GM21825 (cell line): ENCODE results near the gene STAG1.
"Not testable (repeated sequence)": the region's sequence is repeated elsewhere in the genome, so short reads cannot be mapped to it uniquely, and the experiment has no call there.

Experiments used
- ATAC-seq: cut with Tn5 transposase; IDR thresholded peaks from one replicate; pipeline ENCODE4 v1.9.1; 2021; ENCODE audit warnings: mild to moderate bottlenecking, moderate library complexity; ENCODE audit not compliant: unreplicated experiment

The STAG1 gene

DNA sequence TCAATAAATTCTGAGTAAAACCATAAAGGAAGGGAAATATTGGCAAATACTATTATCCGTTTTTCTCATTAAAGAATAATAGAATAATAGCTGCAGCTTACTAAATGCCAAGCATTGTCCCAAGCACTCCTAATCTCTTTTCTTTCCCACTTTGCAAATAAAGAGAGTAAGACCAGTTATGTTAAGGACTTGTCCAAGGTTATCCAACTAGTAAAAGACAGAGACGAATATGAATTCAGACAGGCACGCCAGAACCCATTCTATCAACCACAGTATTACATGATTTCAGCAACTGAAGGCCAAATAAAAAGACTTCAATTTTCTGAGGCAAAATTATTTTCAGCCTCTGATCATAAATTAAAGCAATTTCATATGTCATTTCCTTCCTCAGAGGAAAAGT, 235.5 kb downstream of the STAG1 start:
- ATAC-seq = no peak

DNA sequence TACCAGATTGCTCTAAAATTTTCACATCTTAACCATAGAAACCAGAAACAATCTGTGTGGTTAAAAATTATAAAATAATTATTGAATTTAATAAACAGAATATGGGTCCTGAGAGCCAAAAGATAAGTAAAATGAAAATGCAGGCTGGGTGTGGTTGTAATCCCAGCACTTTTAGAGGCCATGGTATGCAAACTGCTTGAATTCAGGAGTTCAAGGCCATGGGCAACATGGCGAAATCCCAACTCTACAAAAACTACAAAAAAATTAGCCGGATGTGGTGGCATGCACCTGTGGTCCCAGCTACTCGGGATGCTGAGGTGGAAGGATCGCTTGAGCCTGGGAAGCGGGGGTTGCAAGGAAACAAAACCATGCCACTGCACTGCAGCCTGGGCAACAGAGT, 236.1 kb downstream of the STAG1 start:
- no peak for ATAC-seq

DNA sequence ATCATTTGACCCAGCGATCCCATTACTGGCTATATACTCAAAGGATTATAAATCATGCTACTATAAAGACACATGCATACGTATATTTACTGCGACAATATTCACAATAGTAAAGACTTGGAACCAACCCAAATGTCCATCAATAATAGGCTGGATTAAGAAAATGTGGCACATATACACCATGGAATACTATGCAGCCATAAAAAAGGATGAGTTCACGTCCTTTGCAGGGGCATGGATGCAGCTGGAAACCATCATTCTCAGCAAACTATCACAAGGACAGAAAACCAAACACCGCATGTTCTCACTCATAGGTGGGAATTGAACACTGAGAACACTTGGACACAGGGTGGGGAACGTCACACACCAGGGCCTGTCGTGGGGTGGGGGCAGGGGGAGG, 237.6 kb downstream of the STAG1 start:
- not testable (repeated sequence) for ATAC-seq

DNA sequence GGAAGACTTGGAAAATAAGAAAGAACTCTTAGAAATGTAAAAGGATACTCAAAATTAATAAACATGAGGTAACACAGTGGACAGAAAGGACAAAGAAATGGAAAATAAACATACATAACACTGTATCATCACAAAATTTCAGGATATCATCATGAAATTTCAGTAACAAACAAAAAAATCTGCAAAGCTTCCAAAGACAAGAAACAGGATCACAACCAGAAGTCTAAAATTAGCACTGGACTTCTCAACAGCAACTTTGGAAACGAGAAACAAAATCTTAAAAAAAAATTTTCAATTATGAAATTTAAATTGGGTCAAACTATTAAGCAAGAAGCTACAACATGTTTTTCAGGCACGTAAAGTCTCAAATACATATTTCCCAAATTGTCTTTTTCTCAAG, 238.8 kb downstream of the STAG1 start:
- no peak for ATAC-seq

DNA sequence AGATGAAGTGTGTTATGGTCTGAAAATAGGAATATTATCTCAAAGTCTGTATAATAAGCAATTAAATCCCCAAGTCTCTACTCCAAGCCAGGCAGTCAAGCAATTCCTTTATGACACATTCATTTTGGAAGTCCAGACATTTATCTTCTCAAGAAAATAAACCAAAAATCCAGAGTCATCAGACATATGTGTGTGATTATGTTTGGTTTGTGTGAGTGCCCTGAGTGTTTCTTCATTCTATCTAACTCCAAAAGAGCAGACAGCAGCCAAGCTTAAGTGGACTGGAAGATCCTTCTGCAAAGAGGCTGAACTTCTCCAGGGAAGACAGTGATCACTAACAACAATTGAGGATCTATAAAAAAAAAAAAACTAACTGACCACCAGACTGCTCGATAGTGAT, 239.8 kb downstream of the STAG1 start:
- ATAC-seq = no peak

DNA sequence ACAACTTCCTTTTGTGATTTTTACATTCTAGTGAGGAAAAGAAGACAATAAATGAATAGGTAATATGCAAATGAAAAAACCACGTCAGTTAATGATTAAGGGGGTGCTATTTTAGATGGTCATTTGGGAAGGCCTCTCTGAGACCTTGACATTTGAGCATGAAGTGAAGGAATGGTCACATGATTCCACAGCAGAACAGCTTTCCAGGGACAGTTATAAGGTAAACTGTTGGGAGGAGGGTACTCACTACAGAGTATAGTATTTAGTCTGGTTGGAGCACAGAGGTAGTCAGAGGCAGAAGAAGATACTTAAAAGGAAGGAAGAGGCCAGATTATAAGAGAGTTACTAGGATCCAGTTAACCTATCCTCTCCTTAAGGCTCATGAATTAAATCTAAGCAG, 246.5 kb downstream of the STAG1 start:
- ATAC-seq = no peak

DNA sequence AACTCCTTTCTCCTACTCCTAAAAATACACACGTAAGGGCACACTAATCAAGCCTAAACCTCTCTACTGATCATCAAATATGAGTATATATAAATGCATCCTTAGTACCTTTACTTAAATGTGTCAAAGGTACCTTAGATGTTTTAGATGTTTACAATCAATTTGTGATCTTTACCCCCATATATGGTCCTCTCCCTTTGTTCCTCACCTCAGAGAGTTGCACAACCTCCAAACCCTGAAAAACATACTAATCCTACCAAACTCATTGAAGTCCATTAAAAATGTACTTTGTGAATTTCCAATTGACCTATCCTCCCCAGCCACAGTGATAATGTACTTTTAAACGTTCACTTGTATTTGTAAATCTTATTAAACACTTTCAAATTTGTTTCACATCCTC, 249.1 kb downstream of the STAG1 start:
- ATAC-seq = no peak

DNA sequence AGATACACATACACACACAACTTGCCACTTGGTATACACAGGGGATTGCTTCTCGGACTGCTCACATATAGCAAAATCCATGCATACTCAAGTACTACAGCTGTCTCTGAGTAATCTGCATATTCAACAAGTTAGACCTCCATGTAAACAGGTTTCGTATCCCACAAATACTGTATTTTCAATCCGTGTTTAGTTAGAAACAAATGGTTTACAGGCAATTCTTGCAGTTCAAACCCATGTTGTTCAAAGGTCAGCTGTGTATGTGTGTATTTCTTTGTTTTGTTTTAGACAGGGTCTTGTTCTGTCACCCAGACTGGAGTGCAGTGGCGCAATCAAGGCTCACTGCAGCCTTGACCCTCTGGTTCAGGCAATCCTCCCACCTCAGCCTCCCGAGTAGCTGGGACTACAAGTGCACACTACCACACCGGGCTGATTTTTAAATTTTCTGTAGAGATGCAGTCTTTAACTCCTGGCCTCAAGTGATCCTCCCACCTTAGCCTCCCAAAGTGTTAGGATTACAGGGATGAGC, 253.2 kb downstream of the STAG1 start:
- ATAC-seq = no peak

DNA sequence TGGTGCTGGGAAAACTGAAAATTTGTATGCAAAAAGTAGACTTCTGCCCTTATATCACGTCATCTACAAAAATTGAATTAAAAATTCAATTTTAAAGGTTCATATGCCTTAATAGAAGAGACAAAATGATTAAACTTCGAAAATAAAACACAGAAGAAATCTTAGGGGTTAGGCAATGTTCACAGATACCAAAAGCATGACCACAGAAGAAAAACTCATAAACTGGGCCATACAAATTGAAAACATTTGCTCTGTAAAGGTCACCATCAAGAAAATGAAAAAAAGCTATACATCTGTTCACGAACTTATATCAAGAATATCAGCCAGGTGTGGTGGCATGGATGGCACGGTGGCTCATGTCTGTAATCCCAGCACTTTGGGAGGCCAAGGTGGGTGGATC, 257.0 kb downstream of the STAG1 start:
- ATAC-seq = no peak

DNA sequence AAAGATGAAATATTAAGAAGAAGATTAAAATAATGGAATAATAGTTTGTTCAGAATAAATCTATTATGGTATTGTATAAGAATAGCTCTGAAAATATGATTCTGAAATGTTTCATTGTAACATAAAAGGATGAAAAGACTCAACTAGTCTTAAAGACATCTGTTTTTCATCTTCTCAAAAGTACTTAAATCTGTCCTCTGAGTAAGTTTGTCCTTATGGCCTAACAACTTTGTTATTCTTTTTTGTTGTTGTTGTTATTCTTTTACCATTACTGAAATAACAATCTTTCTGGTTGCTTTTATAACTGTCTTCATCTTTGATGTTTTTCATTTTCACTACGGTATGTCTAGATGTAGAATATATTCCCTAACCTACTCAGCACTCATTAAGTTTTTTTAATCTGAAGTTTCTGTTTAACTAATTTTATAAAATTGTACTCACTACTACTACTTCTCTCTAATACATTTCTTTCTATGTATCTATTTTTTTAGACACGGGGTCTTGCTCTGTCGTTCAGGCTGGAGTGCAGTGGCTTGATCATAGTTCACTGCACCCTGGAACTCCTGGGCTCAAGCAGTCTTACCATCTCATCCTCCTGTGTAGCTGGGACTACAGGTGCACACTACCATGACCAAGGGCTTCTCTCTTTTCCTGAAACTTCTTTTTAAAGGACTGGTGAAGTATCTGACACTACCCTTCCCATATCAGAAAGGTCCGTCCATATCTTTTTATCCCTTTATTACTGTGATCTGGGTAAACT, 261.4 kb downstream of the STAG1 start:
- no peak for ATAC-seq

DNA sequence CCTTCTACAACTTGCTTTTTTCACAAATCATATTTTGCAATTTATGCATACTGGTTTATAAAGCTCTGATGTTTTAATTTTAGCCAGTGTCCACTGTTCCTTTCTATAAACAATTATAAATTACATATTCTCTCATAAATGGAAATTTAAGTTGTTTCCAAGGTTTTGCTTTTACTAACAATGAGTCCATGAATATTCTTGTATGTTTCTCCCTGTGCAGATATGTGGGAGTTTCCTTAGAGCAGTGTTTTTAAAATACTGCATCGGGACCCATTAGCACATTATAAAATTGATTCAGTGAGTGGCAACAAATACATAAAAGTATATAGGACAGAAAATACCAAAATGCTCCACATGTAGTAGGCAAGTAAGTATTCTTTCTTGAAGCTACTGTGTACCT, 266.4 kb downstream of the STAG1 start:
- ATAC-seq = no peak

DNA sequence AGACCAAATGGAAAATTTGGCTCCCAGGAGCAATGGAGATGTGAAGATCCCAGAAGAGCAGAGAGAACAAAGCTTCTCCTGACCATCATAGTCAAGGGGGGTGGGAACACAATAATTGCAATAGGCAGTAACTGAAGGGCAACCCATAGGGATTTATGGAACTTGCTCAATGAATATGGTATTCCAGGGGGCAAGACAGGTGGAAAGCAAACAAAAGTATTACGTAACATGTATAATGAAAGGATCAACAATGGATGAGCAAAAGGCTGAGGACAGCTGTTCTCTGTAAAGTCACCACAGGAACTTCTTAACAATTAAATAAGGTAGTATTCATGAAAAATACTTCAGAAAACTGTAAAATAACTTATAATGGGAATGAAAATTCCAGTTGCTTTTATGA, 275.9 kb downstream of the STAG1 start:
- ATAC-seq = no peak

DNA sequence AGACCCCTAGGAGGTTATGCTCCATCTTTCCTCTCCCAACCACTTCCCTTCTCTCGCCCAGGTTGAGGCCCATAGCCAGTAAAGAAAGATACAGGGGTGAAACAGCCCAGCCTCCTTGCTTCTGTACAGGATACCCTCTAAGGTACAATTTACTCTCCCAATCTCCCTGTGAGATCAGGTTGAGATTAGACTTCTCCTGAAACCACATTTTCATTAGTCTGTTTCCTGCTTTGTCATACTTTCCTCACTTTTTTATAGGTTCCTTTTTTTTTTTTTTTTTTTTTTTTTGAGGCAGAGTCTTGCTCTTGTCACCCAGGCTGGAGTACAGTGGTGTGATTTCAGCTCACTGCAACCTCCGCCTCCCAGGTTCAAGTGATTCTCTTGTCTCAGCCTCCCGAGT, 277.3 kb downstream of the STAG1 start:
- not testable (repeated sequence) for ATAC-seq

DNA sequence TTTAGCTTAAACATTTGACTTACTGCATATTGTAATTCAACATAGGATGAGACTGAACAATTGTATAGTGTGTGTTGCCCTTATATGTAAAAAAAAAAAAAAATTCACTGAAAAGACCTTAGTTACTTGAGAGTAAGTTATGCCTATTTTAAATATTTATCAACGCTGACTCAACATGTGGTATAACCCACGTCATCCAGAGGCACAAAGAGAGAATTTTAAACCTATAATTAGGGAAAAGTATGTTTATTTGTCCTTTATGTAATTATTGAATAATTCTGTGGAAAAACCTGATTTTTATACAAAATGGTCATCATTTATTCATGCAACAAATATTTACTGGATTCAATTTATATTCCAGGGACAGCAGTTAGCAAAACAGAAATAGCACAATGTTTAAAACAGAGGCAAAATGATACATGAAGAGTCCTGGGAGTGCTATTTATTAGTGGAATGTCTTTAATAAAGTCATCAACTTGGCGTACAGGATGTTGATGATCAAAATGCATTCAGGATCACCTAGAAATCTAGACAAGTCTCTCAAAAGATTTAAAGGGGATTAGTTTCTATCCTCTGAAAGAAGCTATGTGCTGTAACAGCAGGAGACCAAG, 278.4 kb downstream of the STAG1 start:
- no peak for ATAC-seq

DNA sequence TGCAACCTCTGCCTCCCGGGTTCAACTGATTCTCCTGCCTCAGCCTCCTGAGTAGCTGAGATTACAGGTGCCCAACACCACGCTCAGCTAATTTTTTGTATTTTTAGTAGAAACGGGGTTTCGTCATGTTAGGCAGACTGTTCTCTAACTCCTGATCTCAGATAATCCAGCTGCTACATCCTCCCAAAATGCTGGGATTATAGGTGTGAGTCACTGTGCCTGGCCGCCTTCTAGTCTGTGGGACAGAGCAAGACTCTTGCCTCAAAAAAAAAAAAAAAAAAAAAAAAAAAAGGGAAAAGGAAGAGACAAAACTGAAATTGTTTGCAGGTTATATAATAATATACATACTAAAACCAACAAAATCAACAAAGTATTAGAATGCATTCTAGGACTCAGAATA, 286.9 kb downstream of the STAG1 start:
- no peak for ATAC-seq

DNA sequence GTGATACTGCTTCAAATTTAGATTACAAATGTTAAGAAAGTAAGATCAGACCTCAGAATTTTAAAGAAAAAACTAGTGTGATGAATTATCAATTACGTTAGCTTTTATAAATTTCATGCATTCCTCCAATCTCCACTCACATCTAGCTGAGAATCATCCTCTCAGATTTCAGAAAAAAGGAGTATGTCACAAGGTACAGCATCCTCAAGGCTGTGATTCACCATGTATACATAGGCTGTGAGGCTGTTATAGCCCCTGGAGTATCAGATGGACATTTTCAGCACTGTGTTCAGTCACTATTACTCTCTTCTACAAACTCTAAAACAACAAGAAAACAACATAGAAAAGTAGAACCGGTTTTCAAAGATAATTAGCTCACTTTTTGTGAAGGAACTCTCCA, 287.7 kb downstream of the STAG1 start:
- ATAC-seq = no peak

DNA sequence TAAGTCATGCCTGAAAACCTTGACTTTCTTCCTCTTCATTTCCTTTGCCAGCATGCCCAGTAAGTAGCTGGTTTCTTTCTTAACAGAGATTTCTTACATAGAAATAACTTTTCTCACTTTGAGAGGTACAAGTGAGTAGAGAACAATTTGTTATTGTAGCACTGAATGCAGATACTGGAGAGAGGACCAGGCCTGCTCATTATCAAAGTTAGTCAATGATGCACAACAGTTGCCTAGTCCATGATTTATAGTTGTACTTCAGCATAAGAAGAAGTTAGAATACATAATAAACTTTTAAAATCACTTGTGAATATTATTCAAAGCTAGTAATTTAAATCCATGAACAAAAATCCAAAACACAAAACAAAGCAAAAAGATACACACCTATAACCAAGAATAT, 289.0 kb downstream of the STAG1 start:
- no peak for ATAC-seq

DNA sequence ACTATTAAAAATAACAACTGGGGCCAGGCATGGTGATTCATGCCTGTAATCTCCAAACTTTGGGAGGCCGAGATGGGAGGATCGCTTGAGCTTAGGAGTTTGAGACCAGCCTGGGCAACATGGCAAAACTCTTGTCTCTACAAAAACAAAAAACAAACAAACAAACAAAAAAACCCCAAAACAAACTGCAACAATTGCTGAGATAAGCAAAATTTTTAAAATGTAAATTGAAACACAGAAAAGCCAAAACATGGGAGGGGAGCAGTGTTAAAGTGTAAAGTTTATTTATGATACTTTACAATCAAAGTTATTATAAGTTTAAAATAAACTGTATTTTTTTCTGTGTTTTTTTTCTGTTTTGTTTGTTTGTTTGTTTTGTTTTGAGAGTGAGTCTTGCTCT, 294.4 kb downstream of the STAG1 start:
- no peak for ATAC-seq

DNA sequence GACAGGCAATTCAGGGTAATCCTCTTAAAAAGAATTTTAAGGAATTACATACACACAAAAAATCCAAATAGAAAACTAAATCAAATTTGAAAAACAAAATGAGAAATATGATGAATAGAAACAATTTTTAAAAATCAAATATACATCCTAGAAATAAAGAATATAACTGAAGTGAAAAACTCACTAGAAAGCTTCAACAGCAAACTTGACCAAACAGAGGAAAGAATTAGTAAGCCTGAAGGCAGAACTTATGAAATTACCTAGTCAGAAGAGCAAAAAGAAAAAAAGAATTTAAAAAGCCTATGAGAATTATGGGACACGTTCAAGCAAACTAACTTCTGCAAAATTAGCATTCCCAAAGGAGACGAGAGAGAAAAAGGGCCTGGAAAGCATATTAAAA, 296.0 kb downstream of the STAG1 start:
- no peak for ATAC-seq

DNA sequence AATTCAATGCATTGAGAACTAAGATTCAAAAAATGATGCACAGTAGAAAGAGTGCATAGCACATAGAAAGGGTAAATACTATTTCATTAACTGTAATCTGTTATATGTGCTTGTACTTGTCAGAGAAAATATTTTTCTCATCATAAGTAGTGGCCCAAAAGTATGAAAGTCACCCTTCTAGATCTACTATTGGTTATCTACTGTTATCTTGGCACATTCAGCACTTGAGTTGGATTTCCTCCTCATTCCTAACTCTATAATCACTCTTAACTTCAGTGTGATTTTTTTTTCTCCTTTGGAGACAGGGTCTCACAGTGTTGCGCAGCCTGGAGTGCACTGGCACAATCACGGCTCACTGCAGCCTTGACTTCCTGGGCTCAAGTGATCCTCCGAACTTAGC, 307.6 kb downstream of the STAG1 start:
- no peak for ATAC-seq

DNA sequence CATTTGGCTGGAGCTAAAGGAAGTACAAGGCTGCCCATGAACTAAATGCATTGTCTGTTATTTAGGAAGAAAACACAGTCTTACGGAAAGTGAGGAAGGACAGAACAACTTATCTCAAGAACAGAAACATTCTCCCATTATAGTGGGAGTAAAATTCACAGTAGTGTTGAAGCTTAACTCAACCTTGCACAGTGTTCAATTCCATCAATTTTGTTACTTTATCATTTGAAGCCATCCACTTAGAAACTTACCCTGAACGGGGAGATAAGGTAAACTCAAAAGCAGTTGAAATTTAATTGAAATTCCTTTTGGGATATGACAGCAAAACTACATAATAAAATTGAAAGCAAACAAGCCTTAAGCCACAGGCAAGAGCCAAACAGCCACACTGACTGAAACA, 315.1 kb downstream of the STAG1 start:
- ATAC-seq = no peak

DNA sequence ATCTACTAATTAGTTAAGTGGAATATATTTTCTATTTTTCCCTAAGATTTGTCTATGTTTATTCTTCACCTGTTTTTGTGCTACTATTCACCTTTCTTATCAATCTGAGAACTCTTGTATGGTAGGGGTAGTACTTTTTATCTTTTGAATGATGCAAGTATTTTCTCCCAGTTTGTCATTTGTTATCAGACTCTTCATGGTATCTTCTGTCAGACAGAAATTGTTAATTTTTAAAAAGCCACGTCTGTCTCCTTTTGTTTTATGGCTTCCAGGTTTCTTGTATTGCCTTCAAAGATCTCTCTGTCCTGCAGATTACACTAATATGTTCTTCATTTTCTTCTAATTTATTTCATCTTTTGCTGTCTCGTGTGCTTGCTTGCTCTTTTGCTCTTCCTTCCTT, 317.7 kb downstream of the STAG1 start:
- ATAC-seq = no peak

DNA sequence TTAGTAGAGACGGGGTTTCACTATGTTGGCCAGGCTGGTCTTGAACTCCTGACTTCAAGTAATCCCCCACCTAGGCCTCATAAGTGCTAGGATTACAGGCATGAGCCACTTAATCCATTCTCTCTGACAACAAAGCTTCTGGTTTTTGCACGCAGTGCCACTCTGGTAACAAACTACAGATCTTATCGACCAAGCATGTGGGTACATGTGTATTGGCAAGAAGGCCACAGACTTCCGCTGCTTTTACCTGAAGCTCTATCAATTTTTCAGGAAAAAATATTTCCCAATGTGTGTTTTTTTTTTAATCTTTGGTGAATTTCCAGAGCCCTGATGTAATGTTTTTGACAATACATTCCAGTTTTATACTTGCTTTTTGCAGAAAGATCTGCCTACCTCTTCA, 319.5 kb downstream of the STAG1 start:
- no peak for ATAC-seq
